ENCODE results near the gene ZNF891. TPM values are rescaled to one million over a fixed set of nuclear protein-coding genes. Genes with fewer than 3 reads are reported as not detected.
A peak's percentile ranks its signal among the peaks of the same experiment; 100 is the strongest.

Gene ZNF891
- total RNA-seq: 1 to 10 TPM; 3.7 to 3.9 TPM
- polyA plus RNA-seq (2013, experiment 1 of 2): 1.9 TPM
- polyA plus RNA-seq (2013, experiment 2 of 2): 1.8 TPM
- long read RNA-seq, experiment 1, partial matches to known transcripts: 0 of 1 reads
- long read RNA-seq, experiment 1, other reads (novel, unspliced or antisense): 1 of 1 reads
- long read RNA-seq, experiment 2, full-length matches to known transcripts: 1 of 5 reads
- long read RNA-seq, experiment 2, partial matches to known transcripts: 0 of 5 reads
- long read RNA-seq, experiment 2, other reads (novel, unspliced or antisense): 4 of 5 reads
- long read RNA-seq, experiment 3, full-length matches to known transcripts: 10 of 13 reads
- long read RNA-seq, experiment 3, partial matches to known transcripts: 0 of 13 reads
- long read RNA-seq, experiment 3, other reads (novel, unspliced or antisense): 3 of 13 reads
- long read RNA-seq, experiment 4, full-length matches to known transcripts: 2 of 2 reads
- long read RNA-seq, experiment 4, partial matches to known transcripts: 0 of 2 reads
- long read RNA-seq, experiment 4, other reads (novel, unspliced or antisense): 0 of 2 reads

- no peaks in the 10 kb centered on the region for H3K27me3 ChIP-seq (ENCODE audit: control insufficient read depth, insufficient read depth, low read length, poor library complexity, severe bottlenecking)
- H3K27ac ChIP-seq (ENCODE audit: low read depth, low read length): peak within 1 kb of the TSS; percentile 97
- DNase-seq: peak; percentile 99
- H3K4me1 ChIP-seq (ENCODE audit: control insufficient read depth, insufficient read depth, low read length): no peaks in the 10 kb centered on the region
- Mint-ChIP-seq H3K4me3 (peak within 1 kb of the TSS; percentile 97), H3K27me3 (ENCODE audit: insufficient read depth) (no peaks in the 10 kb centered on the region), H3K4me1 (no peaks in the 10 kb centered on the region), H3K27ac (peak within 1 kb of the TSS; percentile 100), H3K36me3 (ENCODE audit: low read depth) (peaks cover 63% of the 10 kb centered on the region), H3K9me3 (peaks cover 59% of the 10 kb centered on the region)
- 0% methylated on average over 19 to 87 of the region's 87 CpGs for WGBS, 2 experiments (ENCODE audit: insufficient coverage in 1 of 2, insufficient read length in 1 of 2)
- peak within 1 kb of the TSS; percentile 77 for H3K9ac ChIP-seq (ENCODE audit: extremely low read depth, low read length, poor library complexity, severe bottlenecking)
- H3K36me3 ChIP-seq (ENCODE audit: control insufficient read depth, insufficient read depth, low read length): peaks cover 50% of the 10 kb centered on the region
- no peak for TF ChIP-seq CTCF (conservative IDR thresholded peaks at IDR 0.05)
- peaks cover 77% of the 10 kb centered on the region for H3K9me3 ChIP-seq (ENCODE audit: control insufficient read depth, low read length)
- peak within 1 kb of the TSS; percentile 94 for H3K4me3 ChIP-seq (ENCODE audit: low read length)
Observed at GRCh38 chr12:133130038-133130807, at the start of gene ZNF891, which contains the start of gene ZNF10. Gene ZNF891 (minus strand): TSS chr12:133130274. CDS start chr12:133121918, 8,356 bp downstream. Gene ZNF10 (plus strand): TSS chr12:133130627. CDS start chr12:133144493, 13,866 bp downstream.

GRCh38 chr12:133174901-133175300 lies 44.8 kb upstream of the ZNF891 start:
- Histone ChIP-seq H3K9ac (ENCODE audit: extremely low read depth, low read length, poor library complexity, severe bottlenecking) (no peak overlapping the region), H3K4me1 (ENCODE audit: control insufficient read depth, insufficient read depth, low read length) (no peaks in the 10 kb centered on the region), H3K27ac (ENCODE audit: low read depth, low read length) (no peak overlapping the region), H3K36me3 (ENCODE audit: control insufficient read depth, insufficient read depth, low read length) (no peaks in the 10 kb centered on the region), H3K4me3 (ENCODE audit: low read length) (no peak overlapping the region), H3K9me3 (ENCODE audit: control insufficient read depth, low read length) (peaks cover 84% of the 10 kb centered on the region), H3K27me3 (ENCODE audit: control insufficient read depth, insufficient read depth, low read length, poor library complexity, severe bottlenecking) (no peaks in the 10 kb centered on the region)
- Mint-ChIP-seq H3K9me3 (peaks cover 89% of the 10 kb centered on the region), H3K27ac (no peak overlapping the region), H3K27me3 (ENCODE audit: insufficient read depth) (no peaks in the 10 kb centered on the region), H3K4me1 (no peaks in the 10 kb centered on the region), H3K36me3 (ENCODE audit: low read depth) (no peaks in the 10 kb centered on the region), H3K4me3 (no peak overlapping the region)
- no peak for DNase-seq
- no peak for TF ChIP-seq CTCF (conservative IDR thresholded peaks at IDR 0.05)
- 86 to 87% methylated on average over 1 of the region's 1 CpG for WGBS, 2 experiments (ENCODE audit: insufficient coverage in 1 of 2, insufficient read length in 1 of 2)

GRCh38 chr12:133172491-133172890 lies 42.4 kb upstream of the ZNF891 start:
- 70 to 76% methylated on average over 1 of the region's 1 CpG for WGBS, 2 experiments (ENCODE audit: insufficient coverage in 1 of 2, insufficient read length in 1 of 2)
- Histone ChIP-seq H3K9ac (ENCODE audit: extremely low read depth, low read length, poor library complexity, severe bottlenecking) (no peak overlapping the region), H3K4me3 (ENCODE audit: low read length) (no peak overlapping the region), H3K36me3 (ENCODE audit: control insufficient read depth, insufficient read depth, low read length) (no peaks in the 10 kb centered on the region), H3K27me3 (ENCODE audit: control insufficient read depth, insufficient read depth, low read length, poor library complexity, severe bottlenecking) (no peaks in the 10 kb centered on the region), H3K27ac (ENCODE audit: low read depth, low read length) (no peak overlapping the region), H3K4me1 (ENCODE audit: control insufficient read depth, insufficient read depth, low read length) (no peaks in the 10 kb centered on the region), H3K9me3 (ENCODE audit: control insufficient read depth, low read length) (peaks cover 83% of the 10 kb centered on the region)
- TF ChIP-seq CTCF (conservative IDR thresholded peaks at IDR 0.05): no peak
- no peak overlapping the region for H3K4me3 Mint-ChIP-seq
- H3K36me3 Mint-ChIP-seq (ENCODE audit: low read depth): no peaks in the 10 kb centered on the region
- H3K27me3 Mint-ChIP-seq (ENCODE audit: insufficient read depth): no peaks in the 10 kb centered on the region
- H3K27ac Mint-ChIP-seq: no peak overlapping the region
- peaks cover 87% of the 10 kb centered on the region for H3K9me3 Mint-ChIP-seq
- no peaks in the 10 kb centered on the region for H3K4me1 Mint-ChIP-seq
- DNase-seq: no peak
